Skin epidermis (tissue), 12 donors: ENCODE measurements around the gene KCNAB1.
A peak's percentile ranks its signal among the peaks of the same experiment; 100 is the strongest.
"Not testable (repeated sequence)": the region's sequence is repeated elsewhere in the genome, so short reads cannot be mapped to it uniquely, and the experiment has no call there.

Source experiments
- H3K27ac ChIP-seq, 21 experiments: fragments of 200-600 bp; sonication (generic) in 11 of 21; one replicate each; pipeline ENCODE4 v1.5.0; 2020; ENCODE audit warnings: mild to moderate bottlenecking in 3 of 21, inconsistent platforms in 2 of 21, moderate library complexity in 2 of 21
- H3K4me3 ChIP-seq, 7 experiments: fragments of 200-600 bp; sonication (generic) in 2 of 7; one replicate each; pipeline ENCODE4 v1.5.0; 2020; ENCODE audit warnings: inconsistent platforms in 2 of 7, mild to moderate bottlenecking in 2 of 7, moderate library complexity in 1 of 7

The KCNAB1 gene

GRCh38 chr3:156214676-156215075 lies 94.3 kb downstream of the KCNAB1 start:
- H3K4me3 ChIP-seq: no peak overlapping the region
- no peak overlapping the region for H3K27ac ChIP-seq

DNA sequence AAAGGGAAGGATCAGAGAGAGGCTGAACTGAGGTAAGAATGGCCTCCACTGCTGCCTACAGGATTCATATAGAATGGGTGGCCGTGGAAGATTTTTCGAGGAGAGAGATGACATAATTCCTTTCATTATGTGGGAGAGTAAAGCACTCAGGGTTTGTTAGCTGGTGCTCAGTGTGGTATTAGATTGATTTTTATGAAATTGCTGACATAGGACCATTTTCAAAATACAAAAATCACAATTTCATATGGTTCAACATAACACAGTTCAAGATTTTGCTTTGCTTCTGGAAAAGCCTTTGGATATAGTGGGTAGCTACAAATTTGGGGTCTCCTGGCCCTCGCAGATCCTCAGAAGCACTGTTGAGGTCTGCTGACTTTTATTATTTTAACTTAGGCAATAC lies 95.4 kb downstream of the KCNAB1 start:
- Histone ChIP-seq H3K27ac (no peak overlapping the region), H3K4me3 (no peak overlapping the region)

DNA sequence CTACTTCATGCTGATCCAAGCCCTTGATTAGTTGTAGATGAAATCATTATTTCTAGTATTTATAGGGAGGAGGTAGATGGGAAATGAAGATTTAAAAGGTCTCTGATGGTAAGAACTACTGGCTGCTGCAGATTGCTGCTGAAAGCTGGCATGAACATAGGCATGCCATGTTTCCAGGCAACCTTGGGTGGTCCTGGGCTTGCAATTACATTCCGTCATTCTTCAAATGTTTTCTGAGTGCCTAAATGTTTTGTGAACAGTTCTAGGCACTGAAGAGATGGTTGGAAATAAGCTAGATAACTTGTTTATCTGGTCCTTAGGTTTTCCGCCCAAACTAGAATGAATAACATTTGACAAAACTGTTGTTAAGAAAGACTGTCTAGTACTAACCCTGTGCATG lies 95.8 kb downstream of the KCNAB1 start:
- no peak overlapping the region for H3K4me3 ChIP-seq
- H3K27ac ChIP-seq: no peak overlapping the region

- Histone ChIP-seq H3K4me3 (no peak overlapping the region), H3K27ac (peak overlapping the region in 1 of 21 experiments; percentile 22)
Observed at GRCh38 chr3:156216852-156217251, 96.5 kb downstream of the KCNAB1 start.

GRCh38 chr3:156217674-156218352 lies 97.4 kb downstream of the KCNAB1 start:
- Histone ChIP-seq H3K4me3 (no peak overlapping the region), H3K27ac (peak overlapping the region in 4 of 21 experiments; percentile 20 to 58 (median 21))

DNA sequence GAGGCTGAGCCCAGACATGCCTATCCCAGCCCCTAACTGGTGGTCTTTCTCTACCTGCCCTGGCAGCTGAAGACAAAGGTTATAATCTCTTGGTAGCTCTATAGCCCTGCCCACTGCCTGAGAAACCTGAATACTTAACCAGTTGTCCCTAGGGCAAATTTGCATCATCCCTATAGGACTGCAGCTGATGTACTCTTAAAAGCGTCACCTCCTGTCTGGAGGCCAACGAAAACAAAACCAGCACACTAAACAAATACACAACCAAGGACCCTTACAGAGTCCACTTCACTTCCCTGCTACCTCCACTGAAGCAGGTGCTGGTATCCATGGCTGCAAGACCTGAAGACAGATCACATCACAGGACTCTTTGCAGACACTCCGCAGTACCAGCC lies 98.0 kb downstream of the KCNAB1 start:
- Histone ChIP-seq H3K4me3 (no peak overlapping the region), H3K27ac (peak overlapping the region in 3 of 21 experiments; percentile 20 to 58 (median 20))

DNA sequence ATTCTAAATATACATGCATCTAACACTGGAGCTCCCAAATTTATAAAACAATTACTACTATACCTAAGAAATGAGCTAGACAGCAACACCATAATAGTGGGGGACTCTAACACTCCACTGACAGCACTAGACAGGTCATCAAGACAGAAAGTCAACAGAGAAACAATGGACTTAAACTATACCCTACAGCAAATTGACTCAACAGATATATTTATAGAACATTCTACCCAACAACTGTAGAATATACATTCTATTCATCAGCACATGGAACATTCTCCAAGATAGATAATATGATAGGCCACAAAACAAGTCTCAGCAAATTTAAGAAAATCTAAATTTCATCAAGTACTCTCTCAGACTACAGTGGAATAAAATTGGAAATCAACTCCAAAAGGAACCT lies 102.0 kb downstream of the KCNAB1 start:
- H3K27ac ChIP-seq, H3K4me3 ChIP-seq: not testable (repeated sequence)

- H3K27ac ChIP-seq, H3K4me3 ChIP-seq: not testable (repeated sequence)
Observed at GRCh38 chr3:156224046-156224445, 103.7 kb downstream of the KCNAB1 start.

DNA sequence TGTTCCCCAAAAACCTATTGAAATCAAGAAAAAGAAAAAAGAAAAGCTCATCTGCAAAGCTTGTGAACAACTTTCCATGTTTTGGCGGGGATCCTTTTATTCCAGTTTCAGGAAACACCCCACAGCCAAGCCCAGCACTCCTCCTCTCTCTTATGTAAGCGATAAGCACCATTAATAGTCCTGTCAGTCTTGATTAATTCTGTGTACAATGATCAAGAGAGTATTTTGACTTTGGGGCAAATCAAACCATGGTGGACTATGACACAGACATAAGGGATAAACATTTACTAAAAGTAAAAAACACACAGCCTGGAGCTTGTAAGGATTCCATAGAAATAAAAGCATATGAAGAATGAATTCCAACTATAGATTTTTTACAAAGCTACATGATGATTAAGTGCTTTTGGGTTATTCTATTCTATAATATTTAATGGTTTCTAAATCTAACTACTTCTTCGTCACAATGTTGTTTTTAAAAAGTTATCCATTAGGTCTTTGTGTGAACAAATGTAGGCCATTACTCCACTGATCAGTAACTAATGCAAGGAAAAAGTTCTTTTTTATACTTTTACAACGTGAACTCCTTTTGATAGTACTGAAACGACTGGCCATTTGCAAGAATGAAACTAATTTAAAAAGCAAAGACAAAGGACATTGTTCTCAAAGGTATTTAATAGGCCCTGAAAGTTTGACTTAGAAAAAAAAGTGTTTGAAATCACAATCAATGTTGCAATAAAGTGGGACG lies 106.5 kb downstream of the KCNAB1 start:
- Histone ChIP-seq H3K4me3 (no peak overlapping the region), H3K27ac (no peak overlapping the region)

DNA sequence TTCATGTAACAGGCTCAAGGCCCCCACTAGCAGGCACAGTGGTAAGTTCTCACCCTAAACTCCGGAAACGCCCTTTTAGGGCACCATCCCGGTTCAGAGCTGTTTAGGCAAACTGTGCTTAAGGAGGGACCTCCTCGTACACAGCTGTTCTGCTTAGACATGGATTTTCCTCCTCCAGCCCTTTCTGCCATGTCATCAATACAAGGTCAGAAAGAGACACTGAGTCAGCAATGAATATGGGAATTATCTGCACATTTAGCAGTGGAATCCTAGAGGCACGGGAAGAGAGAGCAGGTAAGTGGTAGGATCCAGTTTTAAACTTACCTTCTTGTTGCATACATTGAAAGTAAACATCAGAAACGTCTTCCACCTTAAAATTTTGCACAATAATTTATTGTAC lies 107.3 kb downstream of the KCNAB1 start:
- Histone ChIP-seq H3K4me3 (no peak overlapping the region), H3K27ac (no peak overlapping the region)

GRCh38 chr3:156230278-156230900 lies 110.0 kb downstream of the KCNAB1 start:
- H3K4me3 ChIP-seq: no peak overlapping the region

GRCh38 chr3:156231221-156231620 lies 110.8 kb downstream of the KCNAB1 start:
- H3K4me3 ChIP-seq, H3K27ac ChIP-seq: not testable (repeated sequence)

More at GRCh38 chr3:156230278-156230900, 110.0 kb downstream of the KCNAB1 start:
- H3K27ac ChIP-seq: no peak overlapping the region

GRCh38 chr3:156233876-156234275 lies 113.5 kb downstream of the KCNAB1 start:
- H3K4me3 ChIP-seq: no peak overlapping the region

GRCh38 chr3:156236556-156237260 lies 116.3 kb downstream of the KCNAB1 start:
- H3K4me3 ChIP-seq: no peak overlapping the region
- no peak overlapping the region for H3K27ac ChIP-seq

More at GRCh38 chr3:156233876-156234275, 113.5 kb downstream of the KCNAB1 start:
- H3K27ac ChIP-seq: no peak overlapping the region

DNA sequence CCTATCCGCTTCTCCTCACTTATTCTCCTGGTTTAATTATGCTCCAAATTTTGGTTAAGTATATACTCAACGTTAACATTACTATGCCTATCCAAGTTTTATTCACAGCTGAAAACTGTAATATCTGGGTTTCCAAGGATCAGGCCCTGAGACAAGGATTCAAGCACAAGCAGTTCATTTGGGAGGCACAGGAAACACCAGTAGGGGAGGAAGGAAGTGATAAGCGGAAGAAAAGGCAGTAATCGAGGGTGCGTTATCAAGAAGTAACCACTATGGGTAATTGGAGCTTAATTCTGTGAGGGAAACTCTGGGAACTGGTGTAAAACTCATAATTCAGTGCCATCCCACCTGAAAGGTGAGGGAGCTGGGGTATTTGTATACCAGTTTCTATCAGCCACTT lies 120.3 kb downstream of the KCNAB1 start:
- Histone ChIP-seq H3K27ac (no peak overlapping the region), H3K4me3 (no peak overlapping the region)

GRCh38 chr3:156246961-156247725 lies 126.8 kb downstream of the KCNAB1 start:
- Histone ChIP-seq H3K4me3 (no peak overlapping the region), H3K27ac (no peak overlapping the region)

GRCh38 chr3:156250550-156250949 lies 130.2 kb downstream of the KCNAB1 start:
- Histone ChIP-seq H3K4me3 (no peak overlapping the region), H3K27ac (no peak overlapping the region)

DNA sequence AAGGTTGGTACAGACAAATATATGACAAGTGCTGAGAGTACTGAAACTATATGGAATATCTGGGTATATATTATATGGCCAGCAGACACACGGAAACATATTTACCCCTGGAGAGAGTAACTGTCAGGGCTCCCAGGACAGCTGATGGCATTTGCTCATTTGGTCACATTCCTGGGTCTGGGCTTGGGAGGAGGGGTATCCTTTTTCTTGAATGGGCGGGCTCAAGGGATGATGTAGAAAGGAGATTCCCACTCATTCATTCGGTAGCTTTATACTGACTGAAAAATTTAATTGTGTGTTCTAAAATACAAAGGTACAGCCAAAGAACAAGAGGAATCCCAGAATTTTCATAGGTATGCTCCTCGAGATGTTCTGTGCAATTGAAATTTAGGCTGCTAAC lies 131.0 kb downstream of the KCNAB1 start:
- no peak overlapping the region for H3K27ac ChIP-seq
- H3K4me3 ChIP-seq: no peak overlapping the region

- no peak overlapping the region for H3K27ac ChIP-seq
Observed at GRCh38 chr3:156252656-156253055, 132.3 kb downstream of the KCNAB1 start.

GRCh38 chr3:156253150-156253549 lies 132.8 kb downstream of the KCNAB1 start:
- Histone ChIP-seq H3K27ac (no peak overlapping the region), H3K4me3 (no peak overlapping the region)

More at GRCh38 chr3:156252656-156253055, 132.3 kb downstream of the KCNAB1 start:
- H3K4me3 ChIP-seq: no peak overlapping the region
